PFSK-1 (cell line): Measurements from ENCODE around the gene DPH6.

ENCODE experiments used
- TAF1 ChIP-seq: IDR thresholded peaks from 2 replicates; pipeline ENCODE4 v1.6.1; 2012; ENCODE audit warnings: low read length, control low read depth, borderline replicate concordance; ENCODE audit not compliant: insufficient read depth
- TF ChIP-seq, protein P1 (sequence below), 2 experiments: IDR thresholded peaks; 2 replicates each; pipeline versions ENCODE4 v1.6.1 to v1.8.0; 2011 to 2012; ENCODE audit warnings: low read depth in 2 of 2, low read length in 2 of 2, control low read depth in 1 of 2, inconsistent platforms in 1 of 2, mild to moderate bottlenecking in 1 of 2, moderate library complexity in 1 of 2; ENCODE audit not compliant: insufficient read depth in 1 of 2

DNA sequence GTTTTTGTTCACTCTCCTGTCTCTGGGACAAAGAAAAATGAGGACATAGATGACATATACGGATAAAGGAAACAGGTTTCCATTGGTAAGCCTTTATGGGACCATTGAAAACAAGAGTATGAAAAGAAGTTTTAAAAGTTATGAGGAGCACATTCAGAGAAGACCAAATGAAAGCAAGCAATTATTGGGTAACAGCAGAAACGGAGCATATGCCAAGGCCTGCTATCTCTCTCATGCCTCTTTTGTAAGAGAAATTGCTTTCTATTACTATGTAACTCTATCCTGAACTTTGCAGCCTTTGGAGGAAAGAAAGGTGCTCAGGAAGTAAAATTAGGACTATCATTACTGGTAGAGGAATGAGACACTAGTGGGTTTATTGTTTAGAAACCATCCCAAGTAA lies 14.9 kb upstream of the DPH6 start:
- TF ChIP-seq, protein P1, sequence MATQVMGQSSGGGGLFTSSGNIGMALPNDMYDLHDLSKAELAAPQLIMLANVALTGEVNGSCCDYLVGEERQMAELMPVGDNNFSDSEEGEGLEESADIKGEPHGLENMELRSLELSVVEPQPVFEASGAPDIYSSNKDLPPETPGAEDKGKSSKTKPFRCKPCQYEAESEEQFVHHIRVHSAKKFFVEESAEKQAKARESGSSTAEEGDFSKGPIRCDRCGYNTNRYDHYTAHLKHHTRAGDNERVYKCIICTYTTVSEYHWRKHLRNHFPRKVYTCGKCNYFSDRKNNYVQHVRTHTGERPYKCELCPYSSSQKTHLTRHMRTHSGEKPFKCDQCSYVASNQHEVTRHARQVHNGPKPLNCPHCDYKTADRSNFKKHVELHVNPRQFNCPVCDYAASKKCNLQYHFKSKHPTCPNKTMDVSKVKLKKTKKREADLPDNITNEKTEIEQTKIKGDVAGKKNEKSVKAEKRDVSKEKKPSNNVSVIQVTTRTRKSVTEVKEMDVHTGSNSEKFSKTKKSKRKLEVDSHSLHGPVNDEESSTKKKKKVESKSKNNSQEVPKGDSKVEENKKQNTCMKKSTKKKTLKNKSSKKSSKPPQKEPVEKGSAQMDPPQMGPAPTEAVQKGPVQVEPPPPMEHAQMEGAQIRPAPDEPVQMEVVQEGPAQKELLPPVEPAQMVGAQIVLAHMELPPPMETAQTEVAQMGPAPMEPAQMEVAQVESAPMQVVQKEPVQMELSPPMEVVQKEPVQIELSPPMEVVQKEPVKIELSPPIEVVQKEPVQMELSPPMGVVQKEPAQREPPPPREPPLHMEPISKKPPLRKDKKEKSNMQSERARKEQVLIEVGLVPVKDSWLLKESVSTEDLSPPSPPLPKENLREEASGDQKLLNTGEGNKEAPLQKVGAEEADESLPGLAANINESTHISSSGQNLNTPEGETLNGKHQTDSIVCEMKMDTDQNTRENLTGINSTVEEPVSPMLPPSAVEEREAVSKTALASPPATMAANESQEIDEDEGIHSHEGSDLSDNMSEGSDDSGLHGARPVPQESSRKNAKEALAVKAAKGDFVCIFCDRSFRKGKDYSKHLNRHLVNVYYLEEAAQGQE (IDR thresholded peaks at IDR 0.05; ENCODE audit: insufficient read depth in 1 of 2, low read depth in 2 of 2, low read length in 2 of 2): no peak
- no peak for TF ChIP-seq TAF1
